PC-9 (cell line): ENCODE data around the gene ZNF629. TPM values are rescaled to one million over a fixed set of nuclear protein-coding genes. Genes with fewer than 3 reads are reported as not detected.

ENCODE experiments used
- BruUV-seq: library from RNA; stranded (reverse); fragments of 400-500 nt; replicated peaks from 2 replicates; lab custom pipeline; 2021; lab: Mats Ljungman, UMichigan
- CTCF ChIA-PET: fragments of 300-600 bp; sonication (Branson Sonifier 250); formaldehyde crosslinking; loops from one replicate; lab custom pipeline; 2022; ENCODE audit warnings: antibody characterized with exemption; lab: Charles Lee
- POLR2A ChIA-PET: fragments of 300-600 bp; sonication (Branson Sonifier 250); formaldehyde crosslinking; loops from one replicate; lab custom pipeline; 2022; ENCODE audit warnings: antibody characterized with exemption; ENCODE audit not compliant: unreplicated experiment; lab: Charles Lee
- DNase-seq, 2 experiments: peaks; one replicate each; pipeline versions ENCODE4 v3.0.0 to v3.0.0-alpha.2; 2015 to 2022; ENCODE audit warnings: mixed read lengths in 1 of 2
- H2AFZ ChIP-seq: fragments of 200-600 bp; sonication (generic); 2 replicates; pipeline ENCODE4 v1.8.1; 2017; ENCODE audit warnings: antibody characterized with exemption
- H3F3A ChIP-seq: fragments of 200-600 bp; sonication (generic); 2 replicates; pipeline ENCODE4 v1.8.1; 2017; ENCODE audit warnings: antibody characterized with exemption, mild to moderate bottlenecking, low read depth; ENCODE audit not compliant: insufficient read depth
- H3K27ac ChIP-seq: fragments of 200-600 bp; sonication (generic); 2 replicates; pipeline ENCODE4 v1.6.1; 2016; ENCODE audit warnings: mixed run types
- H3K27me3 ChIP-seq: fragments of 200-600 bp; sonication (generic); 2 replicates; pipeline ENCODE4 v1.6.1; 2016; ENCODE audit warnings: low read depth, mixed run types; ENCODE audit not compliant: insufficient read depth
- H3K36me3 ChIP-seq: fragments of 200-600 bp; sonication (generic); 2 replicates; pipeline ENCODE4 v1.6.1; 2016; ENCODE audit warnings: low read depth, mixed run types
- H3K4me1 ChIP-seq: fragments of 200-600 bp; sonication (generic); replicated peaks from 2 replicates; pipeline ENCODE4 v1.6.1; 2016; ENCODE audit warnings: mixed run types; ENCODE audit not compliant: insufficient read depth
- H3K4me2 ChIP-seq: fragments of 200-600 bp; sonication (generic); 2 replicates; pipeline ENCODE4 v1.6.1; 2017; ENCODE audit warnings: mixed run types
- H3K4me3 ChIP-seq: fragments of 200-600 bp; sonication (generic); 2 replicates; pipeline ENCODE4 v1.6.1; 2016; ENCODE audit warnings: mixed run types
- H3K79me2 ChIP-seq: fragments of 200-600 bp; sonication (generic); 2 replicates; pipeline ENCODE4 v1.6.1; 2017; ENCODE audit warnings: low read depth, mixed run types
- H3K9me2 ChIP-seq: fragments of 200-600 bp; sonication (generic); 2 replicates; pipeline ENCODE4 v1.8.1; 2017; ENCODE audit warnings: mild to moderate bottlenecking; ENCODE audit not compliant: insufficient read depth
- H3K9me3 ChIP-seq: fragments of 200-600 bp; sonication (generic); 2 replicates; pipeline ENCODE4 v1.8.1; 2016; ENCODE audit warnings: low read depth; ENCODE audit not compliant: insufficient read depth
- H4K20me1 ChIP-seq: fragments of 200-600 bp; sonication (generic); 2 replicates; pipeline ENCODE4 v1.8.1; 2017; ENCODE audit not compliant: insufficient read depth
- CTCF ChIP-seq: fragments of 200-600 bp; sonication (generic); conservative IDR thresholded peaks from 2 replicates; pipeline ENCODE4 v1.6.1; 2017; ENCODE audit warnings: mixed run types, antibody characterized with exemption, mild to moderate bottlenecking, moderate library complexity
- EZH2 ChIP-seq: fragments of 200-600 bp; sonication (generic); IDR thresholded peaks from 2 replicates; pipeline ENCODE4 v1.8.0; 2017; ENCODE audit warnings: antibody characterized with exemption, low read depth
- intact Hi-C: fragments of 100-400 bp; cut with micrococcal nuclease; formaldehyde crosslinking; loops from one replicate; pipeline ENCODE4 v1.10.0; 2022; ENCODE audit not compliant: unreplicated experiment
- total RNA-seq: library from RNA; stranded (reverse); gene quantifications from 2 replicates; pipeline ENCODE4 v1.2.3, GENCODE V29; 2021

ZNF629 gene
- total RNA-seq, 1 experiment from 2014 or later = 25.6 TPM

- POLR2A ChIA-PET = no interaction called here
- intact Hi-C loops = no loop called here
- Histone ChIP-seq H3K36me3 (no peaks in the 10 kb centered on the region), H3K27me3 (no peaks in the 10 kb centered on the region), H3F3A (peaks cover 30% of the 10 kb centered on the region), H3K4me3 (no peak overlapping the region), H3K9me2 (no peaks in the 10 kb centered on the region), H3K79me2 (no peaks in the 10 kb centered on the region), H3K4me2 (no peak overlapping the region), H3K4me1 (peaks cover 12% of the 10 kb centered on the region), H3K9me3 (no peaks in the 10 kb centered on the region), H2AFZ (no peak overlapping the region), H4K20me1 (no peaks in the 10 kb centered on the region), H3K27ac (no peak overlapping the region)
- no peak for TF ChIP-seq CTCF
- TF ChIP-seq EZH2 = no peak
- no peak for DNase-seq
- CTCF ChIA-PET = interaction anchor here (0.6 kb wide), 1 partner anchor 167 kb away, joined by 3 read pairs; no protein-coding TSS in a partner anchor
- no TSS peak for BruUV-seq
Measured at GRCh38 chr16:30808146-30808545, 21.1 kb upstream of the ZNF629 start.

- Histone ChIP-seq H3K36me3 (no peaks in the 10 kb centered on the region), H3F3A (peaks cover 30% of the 10 kb centered on the region), H3K27ac (peak overlapping the region; percentile 60), H3K9me3 (no peaks in the 10 kb centered on the region), H4K20me1 (no peaks in the 10 kb centered on the region), H3K4me2 (peak overlapping the region; percentile 93), H2AFZ (peak overlapping the region; percentile 96), H3K9me2 (no peaks in the 10 kb centered on the region), H3K79me2 (no peaks in the 10 kb centered on the region), H3K4me3 (peak overlapping the region; percentile 78), H3K27me3 (no peaks in the 10 kb centered on the region), H3K4me1 (peaks cover 12% of the 10 kb centered on the region)
- peak; percentile 61 to 87 for DNase-seq
- CTCF ChIA-PET = interaction anchor here (0.6 to 1.3 kb wide), 6 partner anchors 9 to 136 kb away, joined by 3 to 13 read pairs (median 4); partner anchors contain the start of gene ZNF629
- BruUV-seq = no TSS peak
- intact Hi-C loops = loop anchor here (1.0 to 2.0 kb wide), 4 partner anchors 18 to 146 kb away; partner anchors contain the start of gene ZNF629
- TF ChIP-seq CTCF (no peak; the same call in 1 of the 2 replicates), EZH2 (no peak)
- POLR2A ChIA-PET = interaction anchor here (0.6 to 2.4 kb wide), 10 partner anchors 8 to 428 kb away, joined by 3 to 19 read pairs (median 6); partner anchors contain the start of genes KAT8 and ZNF629
Measured at GRCh38 chr16:30805370-30806169, 18.6 kb upstream of the ZNF629 start.

GRCh38 chr16:30805056-30805369, 18.0 kb upstream of the ZNF629 start:
- POLR2A ChIA-PET = interaction anchor here (0.6 to 2.4 kb wide), 6 partner anchors 18 to 427 kb away, joined by 3 to 19 read pairs (median 10); partner anchors contain the start of gene ZNF629
- peaks cover 12% of the 10 kb centered on the region for H3K4me1 ChIP-seq
- no peaks in the 10 kb centered on the region for H3K27me3 ChIP-seq
- CTCF ChIA-PET = interaction anchor here (0.6 to 1.0 kb wide), 5 partner anchors 9 to 137 kb away, joined by 3 to 13 read pairs (median 6); partner anchors contain the start of gene ZNF629
- peak overlapping the region; percentile 96 for H2AFZ ChIP-seq
- H3F3A ChIP-seq = peaks cover 30% of the 10 kb centered on the region
- no peaks in the 10 kb centered on the region for H3K36me3 ChIP-seq
- DNase-seq = no peak
- H3K27ac ChIP-seq = peak overlapping the region; percentile 60; the same call in 1 of the 2 replicates
- no peaks in the 10 kb centered on the region for H4K20me1 ChIP-seq
- intact Hi-C loops = loop anchor here (1.0 to 2.0 kb wide), 2 partner anchors 18 to 70 kb away; partner anchors contain the start of gene ZNF629
- H3K79me2 ChIP-seq = no peaks in the 10 kb centered on the region
- H3K9me2 ChIP-seq = no peaks in the 10 kb centered on the region
- no peak for TF ChIP-seq EZH2
- H3K4me3 ChIP-seq = peak overlapping the region; percentile 78
- H3K4me2 ChIP-seq = peak overlapping the region; percentile 93
- no TSS peak for BruUV-seq
- no peaks in the 10 kb centered on the region for H3K9me3 ChIP-seq
